Upper lobe of right lung (tissue), 1 donor: ENCODE results near the gene FARSA. TPM values are rescaled to one million over a fixed set of nuclear protein-coding genes. Genes with fewer than 3 reads are reported as not detected.
"Not testable (repeated sequence)": the region's sequence is repeated elsewhere in the genome, so short reads cannot be mapped to it uniquely, and the experiment has no call there.

Experiments
- ATAC-seq: fragments of 200-7000 bp; cut with Tn5 transposase; one replicate; pipeline ENCODE4 v1.9.1; 2020; ENCODE audit warnings: mild to moderate bottlenecking, moderate library complexity
- DNase-seq: peaks from one replicate; pipeline ENCODE4 v3.0.0-alpha.2; 2020
- H3K27ac ChIP-seq: fragments of 200-600 bp; one replicate; pipeline ENCODE4 v1.8.0; 2022
- H3K27me3 ChIP-seq: fragments of 200-600 bp; one replicate; pipeline ENCODE4 v1.8.0; 2022; ENCODE audit warnings: mild to moderate bottlenecking
- H3K36me3 ChIP-seq: fragments of 200-600 bp; one replicate; pipeline ENCODE4 v1.8.0; 2022
- H3K4me1 ChIP-seq: fragments of 200-600 bp; one replicate; pipeline ENCODE4 v1.8.0; 2022
- H3K4me3 ChIP-seq: fragments of 200-600 bp; one replicate; pipeline ENCODE4 v1.8.0; 2022; ENCODE audit warnings: mild to moderate bottlenecking
- H3K9me3 ChIP-seq: fragments of 200-600 bp; one replicate; pipeline ENCODE4 v1.8.0; 2022
- intact Hi-C: fragments of 100-400 bp; cut with DNase I; formaldehyde crosslinking; loops from one replicate; pipeline ENCODE4 v1.11.0; 2022
- total RNA-seq: library from RNA; stranded (reverse); fragmentation: NEBNext Ultra II Directional; extraction: Animal tissue kit (Norgen Biotek cat#: 25700); gene quantifications from one replicate; pipeline ENCODE4 v1.2.1, GENCODE V29; 2021
- TF ChIP-seq, protein P1 (sequence below): fragments of 200-600 bp; IDR thresholded peaks from one replicate; pipeline ENCODE4 v1.8.0; 2022; ENCODE audit warnings: antibody characterized with exemption
- donor health status: DM: no; HTN: yes; CAD: no; lungs with severe emphysema.

Gene FARSA
- total RNA-seq, 1 donor from 2014 or later: 39.5 TPM

DNA sequence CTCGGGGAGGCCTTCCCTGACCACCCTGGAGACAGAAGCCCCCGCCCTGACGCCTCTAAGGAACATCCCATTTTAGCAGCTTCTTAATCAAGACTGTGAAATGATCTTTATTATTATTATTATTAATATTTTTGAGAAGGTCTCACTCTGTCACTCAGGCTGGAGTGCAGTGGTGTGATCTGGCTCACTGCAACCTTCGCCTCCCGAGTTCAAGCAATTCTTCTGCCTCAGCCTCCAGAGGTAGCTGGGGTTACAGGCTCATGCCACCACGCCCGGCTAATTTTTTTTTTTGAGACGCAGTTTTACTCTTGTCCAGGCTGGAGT lies 32.3 kb upstream of the FARSA start:
- no peak overlapping the region for H3K4me3 ChIP-seq
- DNase-seq (no peak), ATAC-seq (no peak)
- no peak overlapping the region for H3K27ac ChIP-seq
- no peaks in the 10 kb centered on the region for H3K36me3 ChIP-seq
- intact Hi-C loops: no loop called here
- no peaks in the 10 kb centered on the region for H3K4me1 ChIP-seq
- H3K9me3 ChIP-seq: no peaks in the 10 kb centered on the region
- TF ChIP-seq, protein P1, sequence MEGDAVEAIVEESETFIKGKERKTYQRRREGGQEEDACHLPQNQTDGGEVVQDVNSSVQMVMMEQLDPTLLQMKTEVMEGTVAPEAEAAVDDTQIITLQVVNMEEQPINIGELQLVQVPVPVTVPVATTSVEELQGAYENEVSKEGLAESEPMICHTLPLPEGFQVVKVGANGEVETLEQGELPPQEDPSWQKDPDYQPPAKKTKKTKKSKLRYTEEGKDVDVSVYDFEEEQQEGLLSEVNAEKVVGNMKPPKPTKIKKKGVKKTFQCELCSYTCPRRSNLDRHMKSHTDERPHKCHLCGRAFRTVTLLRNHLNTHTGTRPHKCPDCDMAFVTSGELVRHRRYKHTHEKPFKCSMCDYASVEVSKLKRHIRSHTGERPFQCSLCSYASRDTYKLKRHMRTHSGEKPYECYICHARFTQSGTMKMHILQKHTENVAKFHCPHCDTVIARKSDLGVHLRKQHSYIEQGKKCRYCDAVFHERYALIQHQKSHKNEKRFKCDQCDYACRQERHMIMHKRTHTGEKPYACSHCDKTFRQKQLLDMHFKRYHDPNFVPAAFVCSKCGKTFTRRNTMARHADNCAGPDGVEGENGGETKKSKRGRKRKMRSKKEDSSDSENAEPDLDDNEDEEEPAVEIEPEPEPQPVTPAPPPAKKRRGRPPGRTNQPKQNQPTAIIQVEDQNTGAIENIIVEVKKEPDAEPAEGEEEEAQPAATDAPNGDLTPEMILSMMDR: no peak
- no peaks in the 10 kb centered on the region for H3K27me3 ChIP-seq

DNA sequence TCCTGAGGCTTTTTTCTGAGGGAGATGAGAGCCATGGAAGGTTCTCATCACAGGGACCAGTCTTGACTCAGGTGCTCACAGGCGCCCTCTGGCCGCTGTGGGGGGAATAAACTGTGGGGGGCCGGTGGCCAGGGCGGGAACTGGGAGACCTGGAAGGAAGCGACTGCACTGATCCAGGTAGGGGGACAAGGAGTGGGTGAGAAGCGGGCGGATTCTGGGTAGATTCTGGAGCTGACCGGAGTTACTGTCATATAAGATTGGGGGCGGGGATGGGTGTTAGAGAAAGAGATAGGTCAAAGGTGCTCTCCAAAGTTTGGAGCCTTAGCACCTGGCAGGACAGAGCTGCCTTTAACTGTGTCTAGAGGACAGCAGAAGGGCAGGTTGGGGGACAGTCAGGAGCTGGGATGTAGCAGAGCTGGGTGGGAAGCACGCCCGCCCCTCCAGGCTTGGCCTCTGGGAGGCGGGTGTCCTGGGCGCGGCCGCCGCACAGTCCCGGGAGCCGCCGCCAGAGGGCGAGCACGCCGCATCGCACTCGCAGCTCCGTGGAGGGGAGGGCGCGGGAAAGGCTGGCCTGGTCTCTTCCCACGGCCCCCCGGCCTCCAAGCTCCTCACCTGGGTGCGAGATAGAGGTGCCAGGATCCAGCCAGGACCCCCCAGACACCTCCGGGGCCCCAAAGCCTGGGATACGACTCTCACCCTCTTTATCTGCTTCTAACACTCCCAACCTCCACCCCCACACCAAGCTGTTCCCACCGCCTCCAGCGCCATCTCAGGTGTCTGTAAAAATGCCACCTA lies 31.7 kb upstream of the FARSA start:
- ATAC-seq: peak; percentile 98
- H3K27ac ChIP-seq: peak overlapping the region; percentile 44
- no peaks in the 10 kb centered on the region for H3K9me3 ChIP-seq
- TF ChIP-seq, protein P1: peak; percentile 85
- H3K4me3 ChIP-seq: peak overlapping the region; percentile 44
- DNase-seq: peak; percentile 92
- intact Hi-C loops: no loop called here
- H3K36me3 ChIP-seq: no peaks in the 10 kb centered on the region
- no peaks in the 10 kb centered on the region for H3K4me1 ChIP-seq
- no peaks in the 10 kb centered on the region for H3K27me3 ChIP-seq

DNA sequence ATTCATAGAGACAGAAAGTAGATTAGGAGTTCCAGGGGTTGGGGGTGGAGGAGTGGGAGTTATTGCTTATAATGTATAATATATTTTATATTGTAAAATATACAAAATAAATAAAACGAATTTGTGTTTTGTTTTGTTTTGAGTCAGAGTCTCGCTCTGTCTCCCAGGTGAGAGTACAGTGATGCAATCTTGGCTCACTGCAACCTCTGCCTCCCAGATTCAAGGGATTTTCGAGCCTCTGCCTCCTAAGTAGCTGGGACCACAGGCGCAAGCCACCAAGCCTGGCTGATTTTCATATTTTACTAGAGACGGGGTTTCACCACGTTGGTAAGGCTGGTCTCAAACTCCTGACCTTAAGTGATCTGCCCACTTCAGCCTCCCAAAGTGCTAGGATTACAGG lies 26.0 kb upstream of the FARSA start:
- ATAC-seq: no peak
- intact Hi-C loops: no loop called here
- Histone ChIP-seq H3K27ac (no peak overlapping the region), H3K27me3 (no peaks in the 10 kb centered on the region), H3K4me3 (no peak overlapping the region), H3K36me3 (peaks cover 8% of the 10 kb centered on the region), H3K9me3 (no peaks in the 10 kb centered on the region), H3K4me1 (peaks cover 10% of the 10 kb centered on the region)
- TF ChIP-seq, protein P1: no peak
- DNase-seq: no peak

DNA sequence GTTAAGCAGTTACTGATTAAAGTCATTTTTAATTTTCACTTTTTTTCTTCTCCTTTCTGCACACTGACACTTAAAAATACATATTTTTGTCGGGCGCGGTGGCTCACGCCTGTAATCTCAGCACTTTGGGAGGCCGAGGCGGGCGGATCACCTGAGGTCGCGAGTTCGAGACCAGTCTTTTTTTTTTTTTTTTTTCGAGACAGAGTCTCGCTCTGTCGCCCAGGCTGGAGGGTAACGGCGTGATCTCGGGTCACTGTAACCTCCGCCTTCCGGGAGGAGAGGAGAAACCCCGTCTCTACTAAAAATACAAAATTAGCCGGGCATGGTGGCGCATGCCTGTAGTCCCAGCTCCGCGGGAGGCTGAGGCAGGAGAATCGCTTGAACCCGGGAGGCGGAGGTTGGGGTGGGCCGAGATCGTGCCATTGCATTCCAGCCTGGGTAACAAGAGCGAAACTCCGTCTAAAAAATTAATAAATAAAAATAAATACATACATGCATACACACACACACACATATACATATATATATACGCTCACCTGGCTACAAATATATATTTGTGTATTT lies 24.0 kb upstream of the FARSA start:
- Histone ChIP-seq H3K4me3 (peak overlapping the region; percentile 86), H3K27ac (peak overlapping the region; percentile 89), H3K4me1 (peaks cover 22% of the 10 kb centered on the region), H3K36me3 (peaks cover 27% of the 10 kb centered on the region)
- H3K9me3 ChIP-seq, ATAC-seq, intact Hi-C loops, DNase-seq, H3K27me3 ChIP-seq: not testable (repeated sequence)

DNA sequence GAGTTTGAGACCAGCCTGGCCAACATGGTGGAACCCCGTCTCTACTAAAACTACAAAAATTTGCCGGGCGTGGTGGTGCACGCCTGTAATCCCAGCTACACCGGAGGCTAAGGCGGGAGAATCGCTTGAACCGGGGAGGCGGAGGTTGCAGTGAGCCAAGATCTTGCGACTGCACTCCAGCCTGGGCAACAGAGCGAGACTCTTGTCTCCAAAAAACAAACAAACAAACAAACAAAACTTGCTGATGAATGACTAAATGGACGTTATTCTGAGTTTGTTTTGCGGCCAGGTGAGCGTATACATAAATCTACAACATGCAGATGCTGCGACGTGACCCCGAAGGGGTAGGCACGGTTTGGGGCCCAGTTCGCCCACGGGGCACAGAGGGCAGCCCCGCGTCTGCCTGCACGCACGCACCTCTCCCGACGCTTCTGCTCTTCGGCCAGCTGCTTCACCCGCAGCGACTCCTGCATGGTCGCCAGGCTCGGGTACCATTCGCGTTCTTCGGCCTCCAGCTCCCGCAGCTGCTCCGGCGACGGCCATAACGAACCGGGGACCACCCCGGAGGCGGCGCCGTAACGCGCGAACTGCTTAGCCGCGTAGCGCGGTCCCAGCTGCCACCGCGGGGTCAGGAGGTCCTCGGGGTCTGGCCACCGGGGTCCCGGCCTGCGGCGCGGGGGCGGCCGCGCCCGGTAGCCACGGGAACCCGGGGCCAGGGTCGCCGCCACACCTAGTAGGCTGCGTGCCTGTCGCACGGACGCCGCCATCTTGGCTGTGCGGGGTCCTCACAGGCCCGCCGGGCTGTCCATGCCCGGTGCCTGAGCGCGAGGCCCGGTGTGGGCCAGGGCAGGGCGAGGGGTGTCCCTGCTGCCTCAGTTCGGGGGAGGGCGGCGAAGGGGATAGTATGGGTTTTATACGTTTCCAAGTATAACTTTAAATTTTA lies 23.2 kb upstream of the FARSA start, which contains the start of gene GADD45GIP1:
GADD45GIP1 (minus strand) TSS at position 778 of the 943 bp plus-strand sequence; CDS start at position 767, 11 bp downstream.
- Histone ChIP-seq H3K36me3 (peaks cover 34% of the 10 kb centered on the region), H3K4me1 (peaks cover 23% of the 10 kb centered on the region), H3K4me3 (peak within 1 kb of the TSS; percentile 86), H3K27me3 (no peaks in the 10 kb centered on the region), H3K27ac (peak within 1 kb of the TSS; percentile 89), H3K9me3 (no peaks in the 10 kb centered on the region)
- peak; percentile 92 for DNase-seq
- TF ChIP-seq, protein P1: no peak
- peak; percentile 98 for ATAC-seq
- intact Hi-C loops: no loop called here
